Nucleus accumbens (tissue), 56 donors: ENCODE measurements around the gene MCHR1.
"Not testable (repeated sequence)": the region's sequence is repeated elsewhere in the genome, so short reads cannot be mapped to it uniquely, and the experiment has no call there.

Experiments used
- DNase-seq, 56 donors: peaks; one replicate each; lab custom pipeline; 2025; lab: John Stamatoyannopoulos, UW

The MCHR1 gene

DNA sequence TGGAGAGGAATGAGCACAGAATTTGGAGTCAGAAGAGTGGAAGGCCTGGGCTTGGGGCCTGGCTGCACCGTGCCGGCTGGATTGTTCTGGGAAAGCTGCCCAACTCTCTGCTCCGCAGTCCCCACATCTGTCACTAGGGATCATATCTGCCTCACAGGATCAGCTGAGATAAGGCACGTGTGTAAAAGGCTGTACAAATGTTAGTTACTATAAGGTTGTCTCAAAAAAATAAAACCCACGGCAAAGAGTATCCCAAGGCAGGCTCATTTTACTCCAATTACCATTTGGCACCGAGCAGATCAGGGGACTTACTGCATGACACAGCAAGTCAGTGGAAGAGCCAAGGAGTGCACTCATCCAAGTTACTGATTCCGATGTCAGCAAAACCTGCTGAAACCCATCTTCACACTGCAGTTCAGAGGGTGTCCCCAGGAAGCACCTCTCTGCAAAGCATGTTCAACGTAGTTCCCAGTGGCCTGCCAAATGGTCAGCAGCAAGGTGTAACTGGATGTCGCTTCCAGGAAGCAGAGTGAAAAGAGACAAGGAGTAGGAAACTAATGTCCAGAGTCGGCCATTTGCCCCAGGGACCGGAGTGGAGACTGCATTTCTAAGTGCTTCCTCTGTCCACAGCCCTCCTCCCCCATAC, 24.6 kb upstream of the MCHR1 start:
- DNase-seq, result peak in 47 of 56 donors; percentile 6 to 65 (median 35)

DNA sequence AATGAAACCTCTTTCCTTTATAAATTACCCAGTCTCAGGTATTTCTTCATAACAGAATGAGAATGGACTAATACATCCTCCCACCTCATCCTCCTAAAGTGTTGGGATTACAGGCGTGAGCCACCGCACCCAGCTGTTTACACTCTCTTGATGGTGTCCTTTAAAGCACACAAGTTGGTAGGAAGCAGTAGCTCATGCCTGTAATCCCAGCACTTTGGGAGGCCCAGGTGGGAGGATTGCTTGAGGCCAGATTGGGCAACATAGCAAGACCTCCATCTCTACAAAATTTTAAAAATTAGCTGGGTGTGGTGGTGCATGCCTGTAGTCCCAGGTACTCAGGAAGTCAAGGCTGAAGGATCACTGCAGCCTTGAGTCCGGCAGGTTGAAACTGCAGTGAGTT, 23.3 kb upstream of the MCHR1 start:
- not testable (repeated sequence) for DNase-seq

DNA sequence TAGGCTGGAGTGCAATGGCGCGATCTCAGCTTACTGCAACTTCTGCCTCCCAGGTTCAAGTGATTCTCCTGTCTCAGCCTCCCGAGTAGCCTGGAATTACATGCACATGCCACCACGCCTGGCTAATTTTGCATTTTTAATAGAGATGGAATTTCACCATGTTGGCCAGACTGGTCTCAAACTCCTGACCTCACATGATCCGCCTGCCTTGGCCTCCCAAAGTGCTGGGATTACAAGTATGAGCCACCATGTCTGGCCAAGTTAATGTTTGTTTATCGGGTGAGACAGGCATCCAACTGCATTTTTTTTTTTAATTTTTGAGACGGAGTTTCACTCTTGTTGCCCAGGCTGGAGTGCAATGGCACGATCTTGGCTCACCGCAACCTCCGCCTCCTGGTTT, 22.6 kb upstream of the MCHR1 start:
- DNase-seq, result not testable (repeated sequence)

DNA sequence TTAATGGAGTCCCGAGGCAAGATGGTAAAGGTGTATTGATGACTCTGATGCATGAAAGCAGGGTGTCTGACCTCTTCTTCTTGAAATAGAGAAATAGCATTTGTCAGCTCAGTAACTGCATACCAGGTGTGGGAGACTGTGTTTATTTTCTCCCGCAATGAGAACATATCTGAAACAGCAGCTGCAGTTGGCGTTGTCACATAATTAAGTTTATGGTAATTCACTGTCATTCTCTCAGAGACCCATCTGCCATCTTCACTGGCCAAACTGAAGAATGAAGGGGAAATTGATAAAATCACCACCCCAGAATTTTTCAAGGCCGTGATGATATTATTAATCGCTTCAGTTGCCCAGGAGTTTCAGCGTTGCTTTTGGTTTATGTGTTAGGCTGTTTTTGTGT, 20.1 kb upstream of the MCHR1 start:
- no peak for DNase-seq

DNA sequence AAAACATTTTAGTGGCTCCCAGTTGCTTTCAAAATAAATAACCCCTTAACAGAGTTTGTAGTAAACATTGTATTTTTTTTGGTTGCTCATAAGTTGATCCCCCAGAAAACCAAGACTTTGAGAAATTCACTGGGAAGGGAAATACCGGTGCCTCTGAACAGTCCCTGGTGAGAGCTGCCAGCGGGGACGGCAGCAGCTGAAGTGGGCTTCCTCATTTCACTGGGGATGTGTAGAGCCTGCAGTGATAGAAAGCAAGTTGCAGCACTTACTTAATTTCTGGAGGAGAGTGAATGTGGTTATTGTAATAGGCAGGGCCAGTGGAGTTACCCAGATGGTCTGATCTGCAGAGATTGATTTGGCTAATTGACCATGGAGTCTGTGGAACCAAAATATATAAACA, 18.6 kb upstream of the MCHR1 start:
- DNase-seq, result no peak

DNA sequence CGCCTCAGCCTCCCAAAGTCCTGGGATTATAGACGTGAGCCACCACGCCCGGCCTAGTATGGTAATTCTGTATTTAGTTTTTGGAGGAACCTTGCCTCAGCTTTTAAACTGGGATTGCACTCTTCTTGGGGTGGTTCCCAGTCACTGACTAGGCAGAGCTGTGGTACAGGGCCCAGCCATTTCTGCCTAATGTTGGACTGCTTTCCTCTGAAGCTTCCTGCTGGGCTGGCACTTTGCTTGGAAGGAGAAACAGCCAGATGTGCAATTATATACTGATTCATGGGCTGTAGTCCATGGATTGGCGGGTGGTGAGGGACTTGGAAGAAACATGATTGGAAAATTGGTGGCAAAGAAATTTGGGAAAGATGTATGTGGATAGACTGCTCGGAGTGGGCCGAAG, 17.6 kb upstream of the MCHR1 start:
- DNase-seq, result no peak

DNA sequence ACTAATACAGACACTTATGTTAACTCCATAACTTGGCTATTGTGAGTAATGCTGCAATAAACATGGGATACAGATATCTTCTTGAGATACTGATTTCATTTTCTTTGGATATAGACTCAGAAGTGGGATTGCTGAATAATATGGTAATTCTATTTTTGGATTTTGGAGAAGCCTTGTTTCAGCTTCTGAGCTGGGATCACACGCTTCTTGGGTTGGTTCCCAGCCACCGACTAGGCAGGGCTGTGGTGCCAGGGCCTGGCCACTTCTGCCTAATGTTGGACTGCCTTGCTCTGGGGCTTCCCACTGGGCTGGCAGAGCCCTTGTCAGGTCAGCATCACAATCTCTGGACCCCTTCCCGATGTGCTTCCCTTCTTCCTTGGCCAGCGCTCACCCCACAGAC, 14.0 kb upstream of the MCHR1 start:
- DNase-seq, result peak in 25 of 56 donors; percentile 2 to 63 (median 23)

DNA sequence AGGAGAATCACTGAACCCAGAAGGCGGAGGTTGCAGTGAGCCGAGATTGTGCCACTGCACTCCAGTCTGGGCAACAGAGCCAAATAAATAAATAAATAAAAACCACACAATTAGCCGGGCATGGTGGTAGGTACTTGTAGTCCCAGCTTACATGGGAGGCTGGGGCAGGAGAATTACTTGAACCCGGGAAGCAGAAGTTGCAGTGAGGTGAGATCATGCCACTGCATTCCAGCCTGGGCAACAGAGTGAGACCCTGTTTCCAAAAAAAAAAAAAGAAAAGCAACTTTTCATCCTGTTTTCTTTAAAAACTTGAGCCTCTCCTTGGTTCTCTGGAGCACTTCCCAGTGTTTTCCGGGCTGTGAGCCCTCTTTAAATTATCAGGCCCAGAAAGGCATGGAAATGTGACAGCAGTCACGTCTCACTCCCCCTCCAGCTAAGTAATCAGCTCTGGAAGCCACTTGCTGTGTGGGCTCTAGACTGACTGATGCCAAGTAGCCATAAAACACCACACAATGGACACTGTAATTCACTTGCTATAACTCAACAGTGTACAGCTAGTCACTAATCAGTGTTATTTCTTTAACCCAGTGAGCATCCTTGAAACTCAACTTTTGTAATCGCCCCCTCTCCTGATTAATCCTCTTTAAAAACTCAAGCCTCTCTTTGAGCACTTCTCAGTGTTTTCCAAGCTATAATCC, 13.0 kb upstream of the MCHR1 start:
- DNase-seq, result peak in 13 of 56 donors; percentile 7 to 32 (median 15)

DNA sequence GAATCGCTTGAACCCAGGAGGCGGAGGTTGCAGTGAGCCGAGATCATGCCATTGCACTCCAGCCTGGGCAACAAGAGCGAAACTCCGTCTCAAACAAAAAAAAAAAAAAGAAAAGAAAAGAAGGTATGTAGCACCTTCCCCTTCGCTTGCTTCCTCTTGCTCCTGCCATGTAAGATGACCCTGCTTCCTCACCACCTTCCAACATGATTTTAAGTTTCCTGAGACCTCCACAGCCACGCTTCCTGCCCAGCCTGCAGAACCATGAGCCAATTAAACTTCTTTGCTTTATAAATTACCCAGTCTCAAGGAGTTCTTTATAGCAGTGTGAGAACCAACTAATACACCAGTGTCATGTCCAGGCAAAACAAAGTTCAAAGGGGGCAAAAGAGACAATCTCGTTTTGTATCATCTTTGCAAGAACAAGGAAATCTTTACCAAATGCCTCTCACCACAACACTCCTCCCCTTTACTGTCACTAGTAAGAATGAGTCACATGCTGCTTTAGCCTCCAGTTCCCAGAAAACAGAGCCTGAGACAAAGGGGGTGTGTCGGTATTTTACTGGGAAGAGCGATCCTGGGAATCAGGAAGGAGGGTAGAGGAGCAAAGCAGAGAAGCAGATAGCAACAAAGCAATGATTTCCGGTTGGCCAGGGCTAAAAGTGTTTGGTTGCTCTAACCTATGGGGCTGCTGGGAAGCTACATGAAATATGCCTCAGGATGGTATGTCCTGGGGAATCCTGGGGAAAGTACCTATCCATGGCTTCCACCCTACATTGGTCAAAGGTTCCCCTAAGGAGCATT, 10.5 kb upstream of the MCHR1 start:
- no peak for DNase-seq

DNA sequence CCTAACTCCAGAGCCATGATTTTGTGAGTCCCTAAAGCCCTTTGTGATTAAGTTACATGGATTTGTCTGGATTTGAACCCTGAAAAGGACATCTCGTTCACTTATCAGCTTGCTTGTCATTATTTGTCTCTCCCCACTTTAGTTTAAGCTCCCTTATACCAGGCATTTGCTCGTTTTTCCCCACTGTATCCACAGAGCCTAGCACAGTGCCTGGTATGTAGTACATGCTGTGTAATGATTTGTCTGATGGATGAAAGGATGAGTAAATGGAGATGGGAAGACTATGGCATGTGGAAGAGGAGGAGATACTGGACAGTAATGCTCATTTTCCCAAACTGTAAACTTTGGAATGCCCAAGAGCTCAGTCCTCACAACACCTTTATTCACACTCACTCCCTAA, 9.2 kb upstream of the MCHR1 start:
- DNase-seq, result no peak

DNA sequence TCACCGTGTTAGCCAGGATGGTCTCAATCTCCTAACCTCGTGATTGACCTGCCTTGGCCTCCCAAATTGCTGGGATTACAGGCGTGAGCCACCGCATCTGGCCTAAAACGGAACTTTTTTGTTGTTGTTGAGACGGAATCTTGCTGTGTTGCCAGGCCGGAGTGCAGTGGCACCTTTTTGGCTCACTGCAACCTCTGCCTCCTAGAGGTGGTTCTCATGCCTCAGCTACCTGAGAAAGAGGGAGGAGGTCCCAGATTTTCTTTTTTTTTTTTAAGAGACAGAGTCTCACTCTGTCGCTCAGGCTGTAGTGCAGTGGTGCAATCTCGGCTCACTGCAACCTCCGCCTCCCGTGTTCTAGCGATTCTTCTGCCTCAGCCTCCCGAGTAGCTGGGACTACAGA, 7.9 kb upstream of the MCHR1 start:
- no peak for DNase-seq

DNA sequence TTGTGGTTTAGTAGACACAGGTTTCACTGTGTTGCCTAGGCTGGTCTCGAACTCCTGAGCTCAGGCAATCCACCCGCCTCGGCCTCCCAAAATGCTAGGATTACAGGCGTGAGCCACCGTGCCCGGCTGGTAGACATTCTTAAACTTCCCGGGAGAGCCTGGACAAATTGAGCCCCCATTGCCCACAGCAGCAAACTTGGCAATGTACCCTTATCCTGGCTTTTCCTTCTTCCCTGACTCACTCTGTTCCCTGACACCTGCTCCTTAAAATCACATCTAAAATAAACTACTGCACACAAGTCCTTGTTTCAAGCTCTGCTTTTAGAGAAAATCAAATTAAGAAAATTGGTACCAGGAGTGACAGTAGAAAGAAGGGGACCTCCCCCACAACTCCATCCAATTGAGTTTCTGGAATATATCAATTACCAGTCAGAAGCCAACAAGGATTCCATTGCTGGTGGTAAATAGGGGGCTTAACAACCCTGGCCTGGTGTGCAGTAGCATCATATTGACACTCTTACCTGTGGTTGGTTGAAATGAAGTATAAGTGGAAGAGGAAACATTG, 7.4 kb upstream of the MCHR1 start:
- DNase-seq, result no peak

DNA sequence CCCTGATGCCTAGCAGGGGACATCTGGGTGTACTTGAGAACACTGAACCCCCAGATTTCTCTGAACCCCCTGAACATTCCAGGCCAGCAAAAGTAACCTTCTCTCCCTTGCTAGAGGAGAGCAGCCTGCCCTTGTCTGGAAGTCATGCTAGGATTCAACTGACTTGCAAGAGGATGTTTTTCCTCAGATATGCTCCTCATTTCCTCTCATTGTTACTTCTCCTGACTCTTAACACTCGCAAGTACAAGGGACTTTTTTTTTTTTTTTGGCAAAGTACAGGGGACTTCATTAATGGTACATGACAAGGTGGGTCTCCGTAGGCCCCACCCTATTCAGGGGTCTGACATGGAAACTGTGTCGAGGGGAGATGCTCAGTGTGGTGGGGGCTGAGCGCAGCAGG, 6.3 kb upstream of the MCHR1 start:
- DNase-seq, result no peak

DNA sequence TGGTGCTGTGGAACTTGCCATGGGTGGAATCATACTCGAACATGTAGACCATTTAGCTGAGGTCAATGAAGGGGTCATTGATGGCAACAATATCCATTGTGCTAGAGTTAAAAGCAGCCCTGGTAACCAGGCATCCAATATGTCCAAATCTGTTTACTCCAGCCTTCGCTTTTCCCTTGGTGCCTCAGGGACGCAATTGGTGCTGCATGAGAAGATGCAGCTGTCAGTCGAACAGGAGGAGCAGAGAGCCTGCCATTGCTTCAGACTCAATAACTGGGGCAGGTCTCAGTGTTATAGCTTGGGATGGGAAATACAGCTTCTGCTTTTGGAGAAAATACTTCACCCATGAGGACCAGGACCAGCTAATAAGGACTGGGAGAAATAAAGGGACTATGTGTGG, 5.0 kb upstream of the MCHR1 start:
- no peak for DNase-seq

DNA sequence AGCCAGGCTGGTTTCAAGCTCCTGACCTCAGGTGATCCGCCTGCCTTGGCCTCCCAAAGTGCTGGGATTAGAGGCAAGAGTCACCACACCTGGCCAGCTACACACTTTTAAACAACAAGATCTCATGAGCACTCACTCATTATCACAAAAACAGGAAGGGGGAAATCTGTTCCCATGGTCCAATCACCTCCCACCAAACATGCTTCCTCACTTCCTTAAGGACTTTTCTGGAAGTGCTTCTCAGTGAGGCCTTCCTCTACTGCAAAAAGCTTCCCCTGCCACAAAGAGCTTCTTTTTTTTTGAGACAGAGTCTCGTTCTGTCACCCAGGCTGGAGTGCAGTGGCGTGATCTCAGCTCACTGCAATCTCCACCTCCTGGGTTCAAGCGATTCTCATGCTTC, 3.1 kb upstream of the MCHR1 start:
- not testable (repeated sequence) for DNase-seq

DNA sequence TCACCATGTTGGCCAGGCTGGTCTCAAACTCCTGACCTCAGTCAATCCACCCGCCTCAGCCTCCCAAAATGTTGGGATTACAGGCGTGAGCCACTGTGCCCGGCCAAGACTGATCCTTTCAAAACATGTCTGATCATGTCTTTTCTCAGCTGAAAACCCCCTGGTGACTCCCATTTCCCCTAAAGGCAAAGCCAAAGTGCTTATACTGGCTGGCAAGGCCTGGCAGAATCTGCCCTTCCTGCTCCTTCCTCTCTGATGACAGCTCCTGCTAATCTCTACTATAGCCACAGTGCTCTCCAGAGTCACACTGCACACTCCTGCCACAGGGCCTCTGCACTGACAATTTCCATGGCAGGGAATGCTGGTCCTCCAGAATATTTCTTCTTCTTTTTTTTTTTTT, 2.6 kb upstream of the MCHR1 start:
- no peak for DNase-seq

DNA sequence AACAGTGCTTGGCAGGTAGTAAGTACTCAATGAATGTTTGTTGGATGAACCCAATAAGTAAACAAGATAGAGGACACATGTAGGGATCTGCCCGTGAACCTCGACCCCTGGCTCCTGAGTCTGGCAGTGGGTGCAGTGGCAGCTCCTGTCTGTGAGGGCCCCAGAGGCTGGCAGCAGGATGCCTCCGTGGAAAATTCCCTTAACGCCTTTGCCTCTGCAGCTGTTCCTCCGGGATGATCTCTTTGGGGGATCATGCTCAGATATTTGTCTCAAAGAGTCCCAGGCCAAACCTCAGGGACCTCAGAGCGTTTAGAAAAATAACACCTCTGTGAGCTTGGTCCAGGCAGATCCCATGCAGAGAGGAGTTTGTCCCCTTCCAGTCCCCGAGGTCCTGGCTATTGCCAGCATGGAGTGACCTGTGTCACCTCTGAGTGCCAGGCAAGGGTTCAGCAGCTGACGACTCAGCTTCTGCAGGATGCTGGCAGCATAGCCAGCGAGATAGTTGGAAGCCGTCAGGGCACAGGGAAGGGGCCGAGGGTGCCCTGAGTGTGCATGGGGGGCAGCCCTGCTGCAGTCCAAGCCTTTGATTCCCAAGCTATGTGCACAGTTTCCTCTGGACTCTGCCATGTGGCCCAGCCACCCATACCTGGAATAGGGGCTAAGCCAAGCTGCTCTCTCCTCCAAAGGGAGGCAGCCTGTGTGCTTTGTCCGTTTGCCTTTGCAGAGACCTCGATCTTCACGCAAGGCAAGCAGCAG, 613 bp upstream of the MCHR1 start:
- no peak for DNase-seq

DNA sequence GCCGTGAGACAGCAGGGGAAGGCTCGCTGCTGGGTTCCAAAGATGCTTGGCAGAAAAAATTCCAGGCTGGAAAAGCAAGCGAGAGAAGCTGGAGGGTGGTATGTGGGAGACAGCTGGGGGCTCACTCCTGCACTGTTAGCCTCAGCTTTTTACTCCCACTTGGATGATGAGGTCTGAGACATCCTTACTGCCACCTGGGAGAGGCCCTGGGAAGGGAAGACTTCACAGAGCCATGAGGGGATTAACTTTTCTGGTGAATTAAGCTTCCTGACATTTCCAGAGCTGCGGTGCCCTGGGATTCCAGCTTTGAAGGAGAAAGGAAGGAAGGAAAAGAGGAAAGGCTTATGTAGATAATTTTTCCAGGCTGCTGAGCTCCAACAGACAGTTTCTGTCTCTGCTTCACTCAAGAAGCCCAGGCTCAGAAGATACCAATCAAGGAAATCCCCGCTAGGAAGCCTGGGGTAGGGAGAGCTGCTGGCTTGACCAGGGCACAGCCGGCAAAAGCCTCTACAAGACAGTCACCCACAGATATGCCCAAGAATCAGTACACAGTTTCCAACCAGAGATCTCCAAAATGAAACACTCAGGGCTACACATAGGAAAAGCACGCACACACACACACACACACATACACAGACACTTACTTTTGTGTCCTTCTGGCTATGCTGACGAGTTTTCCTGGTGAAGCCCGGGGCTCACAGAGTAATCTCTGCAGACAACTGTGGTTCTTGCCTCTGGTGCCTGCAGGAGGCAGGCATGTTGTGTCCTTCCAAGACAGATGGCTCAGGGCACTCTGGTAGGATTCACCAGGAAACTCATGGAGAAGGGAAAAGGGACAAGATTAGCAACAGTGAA, 907 bp downstream of the MCHR1 start:
- peak in 1 of 56 donors; percentile 9 for DNase-seq

DNA sequence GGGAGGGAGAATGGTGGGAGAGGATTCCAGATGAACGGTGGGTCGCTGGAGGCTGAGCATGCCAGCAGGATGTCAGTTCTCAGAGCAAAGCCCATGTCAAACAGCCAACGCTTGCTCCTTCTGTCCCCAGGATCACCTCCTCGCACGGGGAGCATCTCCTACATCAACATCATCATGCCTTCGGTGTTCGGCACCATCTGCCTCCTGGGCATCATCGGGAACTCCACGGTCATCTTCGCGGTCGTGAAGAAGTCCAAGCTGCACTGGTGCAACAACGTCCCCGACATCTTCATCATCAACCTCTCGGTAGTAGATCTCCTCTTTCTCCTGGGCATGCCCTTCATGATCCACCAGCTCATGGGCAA, 1.5 kb downstream of the MCHR1 start:
- no peak for DNase-seq

DNA sequence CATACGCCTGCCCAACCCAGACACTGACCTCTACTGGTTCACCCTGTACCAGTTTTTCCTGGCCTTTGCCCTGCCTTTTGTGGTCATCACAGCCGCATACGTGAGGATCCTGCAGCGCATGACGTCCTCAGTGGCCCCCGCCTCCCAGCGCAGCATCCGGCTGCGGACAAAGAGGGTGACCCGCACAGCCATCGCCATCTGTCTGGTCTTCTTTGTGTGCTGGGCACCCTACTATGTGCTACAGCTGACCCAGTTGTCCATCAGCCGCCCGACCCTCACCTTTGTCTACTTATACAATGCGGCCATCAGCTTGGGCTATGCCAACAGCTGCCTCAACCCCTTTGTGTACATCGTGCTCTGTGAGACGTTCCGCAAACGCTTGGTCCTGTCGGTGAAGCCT, 2.2 kb downstream of the MCHR1 start:
- no peak for DNase-seq
